Transverse colon (tissue), 4 donors: ENCODE data around the gene LRRC4C. TPM values are rescaled to one million over a fixed set of nuclear protein-coding genes. Genes with fewer than 3 reads are reported as not detected.

Experiments
- DNase-seq: peaks from one replicate; pipeline ENCODE4 v3.0.0-alpha.2; 2019
- H3K27ac ChIP-seq, 4 donors: fragments of 200-600 bp; sonication (generic); 2 replicates each; pipeline ENCODE4 v1.5.1; 2016 to 2018; ENCODE audit warnings: inconsistent platforms in 4 of 4
- H3K27me3 ChIP-seq: fragments of 200-600 bp; sonication (generic); 2 replicates; pipeline ENCODE4 v1.5.1; 2017; ENCODE audit warnings: inconsistent platforms
- H3K36me3 ChIP-seq, 4 donors: fragments of 200-600 bp; sonication (generic); 2 replicates each; pipeline ENCODE4 v1.5.1; 2017 to 2019; ENCODE audit warnings: inconsistent platforms in 4 of 4
- H3K4me1 ChIP-seq, 4 donors: fragments of 200-600 bp; sonication (generic); 2 replicates each; pipeline ENCODE4 v1.5.1; 2017 to 2020; ENCODE audit warnings: inconsistent platforms in 4 of 4
- H3K4me3 ChIP-seq, 4 donors: fragments of 200-600 bp; sonication (generic); 1 replicate in 1 of 4; 2 replicates in 3 of 4; pipeline versions ENCODE4 v1.5.1 to v1.6.1; 2017 to 2019; ENCODE audit warnings: inconsistent platforms in 4 of 4
- H3K9me3 ChIP-seq, 2 donors: fragments of 200-600 bp; sonication (generic); 2 replicates each; pipeline ENCODE4 v1.5.1; 2017 to 2019; ENCODE audit warnings: inconsistent platforms in 2 of 2
- CTCF ChIP-seq, 5 experiments: fragments of 200-600 bp in 3 of 5; fragments of 450-650 bp in 2 of 5; sonication (generic) in 3 of 5; IDR thresholded peaks; 1 replicate in 2 of 5; 2 replicates in 3 of 5; pipeline ENCODE4 v1.5.1; 2016 to 2017; ENCODE audit warnings: antibody characterized with exemption in 5 of 5, inconsistent platforms in 3 of 5, mild to moderate bottlenecking in 2 of 5, moderate library complexity in 1 of 5
- EP300 ChIP-seq: sonication (generic); formaldehyde crosslinking; IDR thresholded peaks from one replicate; pipeline ENCODE4 v1.6.1; 2017; ENCODE audit warnings: antibody characterized with exemption, low read depth
- POLR2A ChIP-seq: fragments of 450-650 bp; IDR thresholded peaks from one replicate; pipeline ENCODE4 v1.6.1; 2016; ENCODE audit warnings: antibody characterized with exemption, mild to moderate bottlenecking, moderate library complexity
- POLR2AphosphoS5 ChIP-seq, 3 donors: sonication (generic); formaldehyde crosslinking; IDR thresholded peaks; one replicate each; pipeline ENCODE4 v1.6.1; 2016; ENCODE audit warnings: antibody characterized with exemption in 3 of 3
- WGBS, 2 donors: methylation state at CpG; one replicate each; pipeline ENCODE4 v1.1.5; 2018; ENCODE audit warnings: low coverage in 1 of 2; 5-methylcytosine and 5-hydroxymethylcytosine counted together
- in situ Hi-C, 4 donors: fragments of 200-750 bp; cut with MboI; loops; one replicate each; pipeline versions ENCODE4 v1.15.0 to v1.15.1; 2017; ENCODE audit warnings: low sequenced_read_pairs in 3 of 4, low pct_ligation_motif_present in 1 of 4, low pct_unique_long_range_greater_than_20kb in 1 of 4
- intact Hi-C: fragments of 100-400 bp; cut with DNase I; formaldehyde crosslinking; loops from one replicate; pipeline ENCODE4 v1.15.1; 2023; ENCODE audit warnings: low total_unique reads
- total RNA-seq, 4 donors: library from RNA; depleted of rRNA; stranded (reverse); fragments of >200 nt; gene quantifications; one replicate each; pipeline ENCODE4 v1.1.0, GENCODE V29; 2016

Gene LRRC4C
- total RNA-seq, 4 donors from 2014 or later: 0.55 to 1.9 (median 0.64) TPM; not detected in 1

DNA sequence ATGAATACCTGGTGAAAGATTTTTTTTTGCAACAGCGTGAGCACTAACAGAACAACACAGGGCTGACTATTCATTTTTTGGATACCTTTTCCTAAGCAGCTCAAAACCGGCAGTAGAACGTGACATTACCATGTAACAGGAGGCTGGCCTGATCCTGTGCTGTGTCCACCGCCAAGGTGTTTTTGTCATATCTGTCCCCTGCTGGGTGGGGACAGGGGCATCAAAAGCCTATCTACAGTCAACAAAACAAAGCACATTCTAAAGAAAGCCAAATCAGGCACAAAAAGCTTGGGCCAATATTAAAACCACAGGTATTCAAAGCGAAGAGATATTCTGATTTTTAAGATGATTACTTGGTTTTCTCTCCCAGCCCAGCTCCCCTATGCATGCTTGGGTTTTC lies 151.2 kb downstream of the LRRC4C start:
- WGBS, 2 donors: 80 to 84% methylated on average over 4 to 5 of the region's 5 CpGs
- Histone ChIP-seq H3K27ac (no peak overlapping the region), H3K9me3 (no peaks in the 10 kb centered on the region), H3K27me3 (no peaks in the 10 kb centered on the region), H3K4me3 (no peak overlapping the region), H3K4me1 (no peaks in the 10 kb centered on the region), H3K36me3 (no peaks in the 10 kb centered on the region)
- intact Hi-C loops (no loop called here), in situ Hi-C loops (no loop called here)
- no peak for DNase-seq
- TF ChIP-seq CTCF (IDR thresholded peaks at IDR 0.05) (no peak), POLR2AphosphoS5 (IDR thresholded peaks at IDR 0.05) (no peak), POLR2A (no peak), EP300 (no peak)

- Histone ChIP-seq H3K27me3 (no peaks in the 10 kb centered on the region), H3K36me3 (no peaks in the 10 kb centered on the region), H3K27ac (no peak overlapping the region), H3K4me1 (no peaks in the 10 kb centered on the region), H3K4me3 (no peak overlapping the region), H3K9me3 (no peaks in the 10 kb centered on the region)
- TF ChIP-seq EP300: no peak
- TF ChIP-seq CTCF (IDR thresholded peaks at IDR 0.05): no peak
- TF ChIP-seq POLR2A: no peak
- no peak for TF ChIP-seq POLR2AphosphoS5 (IDR thresholded peaks at IDR 0.05)
- in situ Hi-C loops: no loop called here
- 49 to 70% methylated on average over 5 of the region's 5 CpGs for WGBS, 2 donors
- DNase-seq: no peak
- intact Hi-C loops: no loop called here
Observed at GRCh38 chr11:41307296-41308080, 152.0 kb downstream of the LRRC4C start.

DNA sequence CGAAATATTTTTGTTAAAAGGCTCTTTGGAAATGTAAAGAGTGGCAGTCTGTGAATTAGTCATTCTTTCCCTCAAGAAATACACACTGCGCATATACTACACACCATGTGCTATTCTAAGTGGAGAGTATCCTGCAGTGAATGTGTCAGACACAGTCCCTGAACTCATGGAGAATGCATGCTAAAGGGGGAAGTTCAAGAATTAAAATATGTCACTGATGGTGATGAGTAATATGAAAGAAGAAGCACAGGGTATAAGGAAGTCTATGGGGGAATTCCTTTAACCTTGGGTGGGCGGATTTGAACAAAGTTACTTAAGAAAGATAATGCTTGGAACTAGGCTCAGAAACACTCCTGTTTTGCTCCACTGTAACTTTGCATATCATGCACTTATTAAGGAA lies 153.0 kb downstream of the LRRC4C start:
- no peaks in the 10 kb centered on the region for H3K27me3 ChIP-seq
- no peaks in the 10 kb centered on the region for H3K9me3 ChIP-seq
- H3K27ac ChIP-seq: no peak overlapping the region
- H3K4me1 ChIP-seq: no peaks in the 10 kb centered on the region
- TF ChIP-seq CTCF (IDR thresholded peaks at IDR 0.05) (no peak), POLR2AphosphoS5 (IDR thresholded peaks at IDR 0.05) (no peak), POLR2A (no peak), EP300 (no peak)
- intact Hi-C loops (no loop called here), in situ Hi-C loops (no loop called here)
- WGBS, 2 donors: 69 to 74% methylated on average over 3 of the region's 3 CpGs
- no peak for DNase-seq
- no peaks in the 10 kb centered on the region for H3K36me3 ChIP-seq
- no peak overlapping the region for H3K4me3 ChIP-seq

DNA sequence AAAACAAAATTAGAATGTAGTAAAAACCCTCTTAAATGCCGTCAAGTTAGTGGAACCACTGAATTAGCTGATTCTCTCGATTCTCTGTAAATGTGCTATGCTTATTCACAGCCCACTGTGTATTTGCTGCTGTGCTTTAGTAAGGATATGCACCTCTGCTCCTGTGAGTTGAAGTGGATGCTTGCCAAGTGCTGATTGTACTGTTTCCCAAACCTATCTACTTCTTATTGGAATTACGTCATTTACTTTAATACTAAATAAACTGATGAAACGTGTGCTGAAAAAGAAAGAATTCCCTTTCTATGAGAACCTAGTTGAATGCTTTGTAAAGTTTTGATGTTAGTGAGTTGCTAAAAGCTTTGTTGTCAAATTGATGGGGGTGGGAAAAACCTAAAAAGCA lies 158.4 kb downstream of the LRRC4C start:
- no peaks in the 10 kb centered on the region for H3K4me1 ChIP-seq
- H3K4me3 ChIP-seq: no peak overlapping the region
- H3K27ac ChIP-seq: no peak overlapping the region
- TF ChIP-seq EP300 (no peak), CTCF (IDR thresholded peaks at IDR 0.05) (no peak), POLR2A (no peak), POLR2AphosphoS5 (IDR thresholded peaks at IDR 0.05) (no peak)
- in situ Hi-C loops (no loop called here), intact Hi-C loops (no loop called here)
- no peaks in the 10 kb centered on the region for H3K36me3 ChIP-seq
- WGBS, 2 donors: 52 to 70% methylated on average over 3 to 4 of the region's 4 CpGs
- no peaks in the 10 kb centered on the region for H3K27me3 ChIP-seq
- no peak for DNase-seq
- no peaks in the 10 kb centered on the region for H3K9me3 ChIP-seq
